ENCODE data around the gene VAC14.
"Not testable (repeated sequence)": the region's sequence is repeated elsewhere in the genome, so short reads cannot be mapped to it uniquely, and the experiment has no call there.

The VAC14 gene

GRCh38 chr16:70675851-70676513 is 125.0 kb downstream of the VAC14 start:
- Histone ChIP-seq H3K27ac (replicated peaks) (no peak overlapping the region), H3K27me3 (ENCODE audit: insufficient read depth, poor library complexity, severe bottlenecking) (no peaks in the 10 kb centered on the region)
- TF ChIP-seq REST (IDR thresholded peaks at IDR 0.05; ENCODE audit: insufficient replicate concordance, low read depth) (no peak), POLR2AphosphoS5 (IDR thresholded peaks at IDR 0.05; ENCODE audit: low read depth) (no peak), SPI1 (IDR thresholded peaks at IDR 0.05; ENCODE audit: borderline replicate concordance, low read depth) (no peak), CTCF (IDR thresholded peaks at IDR 0.05; ENCODE audit: insufficient read depth, low read length) (no peak), GABPA (IDR thresholded peaks at IDR 0.05; ENCODE audit: low read depth) (no peak)

GRCh38 chr16:70674221-70675014 is 126.5 kb downstream of the VAC14 start:
- Histone ChIP-seq H3K27me3 (ENCODE audit: insufficient read depth, poor library complexity, severe bottlenecking) (no peaks in the 10 kb centered on the region), H3K4me3 (replicated peaks; ENCODE audit: insufficient read depth, low read length) (no peak overlapping the region), H3K27ac (replicated peaks) (no peak overlapping the region)
- no peak for DNase-seq (ENCODE audit: low read depth in 1 of 2, low spot score in 1 of 2)
- TF ChIP-seq CTCF (IDR thresholded peaks at IDR 0.05; ENCODE audit: insufficient read depth, low read length) (no peak), SPI1 (IDR thresholded peaks at IDR 0.05; ENCODE audit: borderline replicate concordance, low read depth) (no peak), GABPA (IDR thresholded peaks at IDR 0.05; ENCODE audit: low read depth) (no peak), POLR2AphosphoS5 (IDR thresholded peaks at IDR 0.05; ENCODE audit: low read depth) (no peak), REST (IDR thresholded peaks at IDR 0.05; ENCODE audit: insufficient replicate concordance, low read depth) (no peak)

More at GRCh38 chr16:70675851-70676513, 125.0 kb downstream of the VAC14 start:
- DNase-seq (ENCODE audit: low read depth in 1 of 2, low spot score in 1 of 2) = no peak
- no peak overlapping the region for H3K4me3 ChIP-seq (replicated peaks; ENCODE audit: insufficient read depth, low read length)

- H3K4me3 ChIP-seq (replicated peaks; ENCODE audit: insufficient read depth, low read length); H3K27me3 ChIP-seq (ENCODE audit: insufficient read depth, poor library complexity, severe bottlenecking); H3K27ac ChIP-seq (replicated peaks); DNase-seq (ENCODE audit: low read depth in 1 of 2, low spot score in 1 of 2): not testable (repeated sequence)
These were observed 130.0 kb downstream of the VAC14 start for GRCh38 chr16:70670938-70671337.

GRCh38 chr16:70670175-70670574 is 130.8 kb downstream of the VAC14 start:
- TF ChIP-seq CTCF (IDR thresholded peaks at IDR 0.05; ENCODE audit: insufficient read depth, low read length) (no peak), GABPA (IDR thresholded peaks at IDR 0.05; ENCODE audit: low read depth) (no peak), REST (IDR thresholded peaks at IDR 0.05; ENCODE audit: insufficient replicate concordance, low read depth) (no peak), SPI1 (IDR thresholded peaks at IDR 0.05; ENCODE audit: borderline replicate concordance, low read depth) (no peak), POLR2AphosphoS5 (IDR thresholded peaks at IDR 0.05; ENCODE audit: low read depth) (no peak)
- DNase-seq (ENCODE audit: low read depth in 1 of 2, low spot score in 1 of 2) = no peak
- H3K27me3 ChIP-seq (ENCODE audit: insufficient read depth, poor library complexity, severe bottlenecking) = no peaks in the 10 kb centered on the region
- no peak overlapping the region for H3K27ac ChIP-seq (replicated peaks)
- no peak overlapping the region for H3K4me3 ChIP-seq (replicated peaks; ENCODE audit: insufficient read depth, low read length)
